ENCODE measurements around the gene ZMIZ2. TPM values are rescaled to one million over a fixed set of nuclear protein-coding genes. Genes with fewer than 3 reads are reported as not detected.

The ZMIZ2 gene
- total and polyA plus RNA-seq, 2 of the 8 experiments (the other 6 are each of a cell fraction or from before 2014, with no cell fraction given), result 24.4 to 66.4 TPM

GRCh38 chr7:44787041-44787440 is 38.4 kb downstream of the ZMIZ2 start (continued):
- TF ChIP-seq CTCF (IDR thresholded peaks at IDR 0.05; ENCODE audit: control extremely low read depth in 1 of 3, insufficient read depth in 1 of 3, low read depth in 1 of 3, low read length in 3 of 3), result no peak
- TF ChIP-seq PHF8 (conservative IDR thresholded peaks at IDR 0.05; ENCODE audit: low read depth, low read length), result no peak
- TF ChIP-seq ATF2 (IDR thresholded peaks at IDR 0.05; ENCODE audit: low read length), result no peak

All from H1 (cell line).